Loucy (cell line): Measurements from ENCODE around the gene TMEM97.

Experiments used
- H2AFZ ChIP-seq: fragments of 200-600 bp; sonication (generic); 2 replicates; pipeline ENCODE4 v1.6.0; 2016; ENCODE audit warnings: antibody characterized with exemption, mild to moderate bottlenecking, low read length, moderate library complexity
- H3F3A ChIP-seq: fragments of 200-600 bp; 2 replicates; pipeline ENCODE4 v1.6.0; 2016; ENCODE audit warnings: antibody characterized with exemption, low read depth, mild to moderate bottlenecking
- H3K27me3 ChIP-seq: fragments of 200-600 bp; sonication (generic); 2 replicates; pipeline ENCODE4 v1.6.1; 2014; ENCODE audit warnings: low read length, mild to moderate bottlenecking; ENCODE audit not compliant: insufficient read depth, poor library complexity, severe bottlenecking
- H3K36me3 ChIP-seq: fragments of 200-600 bp; sonication (generic); 2 replicates; pipeline ENCODE4 v1.6.1; 2016; ENCODE audit warnings: low read length; ENCODE audit not compliant: insufficient read depth
- H3K4me1 ChIP-seq: fragments of 200-600 bp; sonication (generic); 2 replicates; pipeline ENCODE4 v1.5.1; 2014; ENCODE audit warnings: low read length, mild to moderate bottlenecking; ENCODE audit not compliant: insufficient read depth, poor library complexity, severe bottlenecking
- H3K4me2 ChIP-seq: fragments of 200-600 bp; sonication (generic); 2 replicates; pipeline ENCODE4 v1.6.0; 2014; ENCODE audit warnings: antibody characterized with exemption, low read length, low read depth, mild to moderate bottlenecking; ENCODE audit not compliant: poor library complexity, severe bottlenecking
- H3K4me3 ChIP-seq: fragments of 200-600 bp; sonication (generic); 2 replicates; pipeline ENCODE4 v1.5.1; 2014; ENCODE audit warnings: low read length, mild to moderate bottlenecking, mixed read lengths; ENCODE audit not compliant: poor library complexity, severe bottlenecking
- H3K79me2 ChIP-seq: fragments of 200-600 bp; sonication (generic); 2 replicates; pipeline ENCODE4 v1.6.1; 2014; ENCODE audit warnings: low read length; ENCODE audit not compliant: insufficient read depth
- H3K9ac ChIP-seq: fragments of 200-600 bp; sonication (generic); 2 replicates; pipeline ENCODE4 v1.6.0; 2014; ENCODE audit warnings: mild to moderate bottlenecking, low read depth, low read length, moderate library complexity; ENCODE audit not compliant: poor library complexity, severe bottlenecking
- H3K9me2 ChIP-seq: fragments of 200-600 bp; sonication (generic); replicated peaks from 2 replicates; pipeline ENCODE4 v1.6.1; 2016; ENCODE audit warnings: low read depth, low read length, mixed read lengths
- H3K9me3 ChIP-seq: fragments of 200-600 bp; sonication (generic); 2 replicates; pipeline ENCODE4 v1.6.1; 2014; ENCODE audit warnings: mild to moderate bottlenecking, antibody characterized with exemption, low read length, low read depth; ENCODE audit not compliant: insufficient read depth
- H4K20me1 ChIP-seq: fragments of 200-600 bp; sonication (generic); 2 replicates; pipeline ENCODE4 v1.6.0; 2014; ENCODE audit warnings: antibody characterized with exemption, low read length, mild to moderate bottlenecking; ENCODE audit not compliant: insufficient read depth, poor library complexity, severe bottlenecking
- EZH2phosphoT487 ChIP-seq: fragments of 200-600 bp; IDR thresholded peaks from 2 replicates; pipeline ENCODE4 v1.6.1; 2018; ENCODE audit warnings: antibody characterized with exemption, mild to moderate bottlenecking, moderate library complexity, borderline replicate concordance
- TF ChIP-seq, protein P1 (sequence below): fragments of 200-600 bp; sonication (generic); conservative IDR thresholded peaks from 2 replicates; pipeline ENCODE4 v1.5.1; 2014; ENCODE audit warnings: mild to moderate bottlenecking, antibody characterized with exemption, low read length

The TMEM97 gene

DNA sequence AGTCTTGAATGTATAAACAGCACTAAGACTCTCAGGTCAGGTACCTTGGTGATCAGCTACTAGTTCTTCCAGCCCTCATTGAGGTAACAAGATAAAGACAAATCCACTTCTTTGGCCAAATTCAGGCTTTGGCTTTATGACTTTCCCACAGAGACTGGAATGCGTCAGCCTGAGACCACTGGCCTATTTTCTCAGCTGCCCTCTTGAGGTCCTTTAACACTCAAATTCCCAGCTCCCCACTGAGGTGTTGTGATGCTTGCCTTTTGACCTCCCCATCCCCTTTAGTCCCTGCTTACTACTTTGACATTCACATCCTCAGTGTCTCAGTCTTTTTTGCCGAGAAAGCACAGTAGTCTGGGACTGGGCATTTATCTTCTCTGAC, 27.2 kb downstream of the TMEM97 start:
- H3K9me3 ChIP-seq = no peaks in the 10 kb centered on the region
- H3K79me2 ChIP-seq = no peaks in the 10 kb centered on the region
- H3K36me3 ChIP-seq = peaks cover 43% of the 10 kb centered on the region; the same call in 1 of the 2 replicates
- H2AFZ ChIP-seq = no peak overlapping the region
- no peak for TF ChIP-seq EZH2phosphoT487
- TF ChIP-seq, protein P1, sequence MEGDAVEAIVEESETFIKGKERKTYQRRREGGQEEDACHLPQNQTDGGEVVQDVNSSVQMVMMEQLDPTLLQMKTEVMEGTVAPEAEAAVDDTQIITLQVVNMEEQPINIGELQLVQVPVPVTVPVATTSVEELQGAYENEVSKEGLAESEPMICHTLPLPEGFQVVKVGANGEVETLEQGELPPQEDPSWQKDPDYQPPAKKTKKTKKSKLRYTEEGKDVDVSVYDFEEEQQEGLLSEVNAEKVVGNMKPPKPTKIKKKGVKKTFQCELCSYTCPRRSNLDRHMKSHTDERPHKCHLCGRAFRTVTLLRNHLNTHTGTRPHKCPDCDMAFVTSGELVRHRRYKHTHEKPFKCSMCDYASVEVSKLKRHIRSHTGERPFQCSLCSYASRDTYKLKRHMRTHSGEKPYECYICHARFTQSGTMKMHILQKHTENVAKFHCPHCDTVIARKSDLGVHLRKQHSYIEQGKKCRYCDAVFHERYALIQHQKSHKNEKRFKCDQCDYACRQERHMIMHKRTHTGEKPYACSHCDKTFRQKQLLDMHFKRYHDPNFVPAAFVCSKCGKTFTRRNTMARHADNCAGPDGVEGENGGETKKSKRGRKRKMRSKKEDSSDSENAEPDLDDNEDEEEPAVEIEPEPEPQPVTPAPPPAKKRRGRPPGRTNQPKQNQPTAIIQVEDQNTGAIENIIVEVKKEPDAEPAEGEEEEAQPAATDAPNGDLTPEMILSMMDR = no peak
- no peak overlapping the region for H3K4me2 ChIP-seq
- H4K20me1 ChIP-seq = no peaks in the 10 kb centered on the region
- no peaks in the 10 kb centered on the region for H3F3A ChIP-seq
- H3K27me3 ChIP-seq = no peaks in the 10 kb centered on the region
- H3K9me2 ChIP-seq = no peaks in the 10 kb centered on the region
- no peak overlapping the region for H3K4me3 ChIP-seq
- no peaks in the 10 kb centered on the region for H3K4me1 ChIP-seq
- H3K9ac ChIP-seq = no peak overlapping the region

DNA sequence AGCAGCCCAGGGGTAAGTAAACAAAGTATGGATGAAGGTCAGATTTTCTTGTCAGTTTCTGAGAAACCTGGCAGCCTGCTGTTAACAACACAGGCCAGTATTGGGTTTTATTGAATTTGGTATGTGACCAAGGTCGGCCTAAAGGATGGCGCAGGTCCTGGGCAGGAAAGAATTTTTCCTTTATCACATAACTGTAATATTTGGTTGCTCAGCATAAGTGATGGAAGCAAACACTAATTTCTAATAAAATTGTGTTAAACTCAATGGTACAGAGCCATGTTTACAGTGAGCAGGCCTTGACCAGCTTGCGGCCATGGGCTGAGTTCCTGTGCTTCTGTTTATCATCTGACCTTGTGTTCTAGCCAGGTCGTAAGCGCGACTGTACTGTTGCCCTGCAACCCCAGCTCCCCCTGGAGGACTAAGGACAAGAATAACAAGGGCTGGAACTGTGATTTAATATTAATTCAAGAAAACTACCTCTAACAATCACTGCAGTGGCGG, 27.8 kb downstream of the TMEM97 start:
- H3K36me3 ChIP-seq = peaks cover 47% of the 10 kb centered on the region; the same call in 1 of the 2 replicates
- H4K20me1 ChIP-seq = no peaks in the 10 kb centered on the region
- no peaks in the 10 kb centered on the region for H3K9me2 ChIP-seq
- no peaks in the 10 kb centered on the region for H3K27me3 ChIP-seq
- H3K79me2 ChIP-seq = no peaks in the 10 kb centered on the region
- H3K4me1 ChIP-seq = no peaks in the 10 kb centered on the region
- no peak overlapping the region for H3K4me2 ChIP-seq
- H2AFZ ChIP-seq = no peak overlapping the region
- TF ChIP-seq, protein P1 = peak; percentile 32; the same call in 1 of the 2 replicates
- no peak for TF ChIP-seq EZH2phosphoT487
- H3K9ac ChIP-seq = no peak overlapping the region
- no peak overlapping the region for H3K4me3 ChIP-seq
- no peaks in the 10 kb centered on the region for H3K9me3 ChIP-seq
- no peaks in the 10 kb centered on the region for H3F3A ChIP-seq

- Histone ChIP-seq H3K9me3 (no peaks in the 10 kb centered on the region), H3K9me2 (no peaks in the 10 kb centered on the region), H3F3A (no peaks in the 10 kb centered on the region), H3K4me3 (no peak overlapping the region), H3K4me1 (no peaks in the 10 kb centered on the region), H4K20me1 (no peaks in the 10 kb centered on the region), H3K4me2 (no peak overlapping the region), H3K36me3 (peaks cover 46% of the 10 kb centered on the region; the same call in 1 of the 2 replicates), H3K9ac (no peak overlapping the region), H3K79me2 (no peaks in the 10 kb centered on the region), H3K27me3 (no peaks in the 10 kb centered on the region), H2AFZ (no peak overlapping the region)
- TF ChIP-seq, protein P1 = no peak
- no peak for TF ChIP-seq EZH2phosphoT487
These were observed 28.4 kb downstream of the TMEM97 start for GRCh38 chr17:28347261-28347891.
